Mesendoderm (in vitro differentiated cells): Measurements from ENCODE around the gene TCEAL9. TPM values are rescaled to one million over a fixed set of nuclear protein-coding genes. Genes with fewer than 3 reads are reported as not detected.
A peak's percentile ranks its signal among the peaks of the same experiment; 100 is the strongest.

Experiments used
- DNase-seq: peaks from one replicate; pipeline ENCODE4 v3.0.0; 2013
- H2AK5ac ChIP-seq: 2 replicates; pipeline ENCODE4 v1.6.1; 2013; ENCODE audit warnings: low read length, inconsistent platforms
- H2BK120ac ChIP-seq: 2 replicates; pipeline ENCODE4 v1.6.1; 2013; ENCODE audit warnings: low read depth, mild to moderate bottlenecking, low read length, moderate library complexity, mixed read lengths
- H2BK15ac ChIP-seq: replicated peaks from 2 replicates; pipeline ENCODE4 v1.6.1; 2013; ENCODE audit warnings: low read depth, mild to moderate bottlenecking, moderate library complexity
- H2BK5ac ChIP-seq: 2 replicates; pipeline ENCODE4 v1.6.1; 2013; ENCODE audit warnings: low read length, inconsistent platforms
- H3K18ac ChIP-seq: 2 replicates; pipeline ENCODE4 v1.6.1; 2013; ENCODE audit warnings: mild to moderate bottlenecking, low read length, mixed read lengths
- H3K23ac ChIP-seq: one replicate; pipeline ENCODE4 v1.6.1; 2013; ENCODE audit warnings: low read length
- H3K27ac ChIP-seq: 2 replicates; pipeline ENCODE4 v1.5.1; 2013; ENCODE audit warnings: low read depth, mild to moderate bottlenecking, inconsistent platforms, low read length, moderate library complexity
- H3K27me3 ChIP-seq: 2 replicates; pipeline ENCODE4 v1.6.1; 2013; ENCODE audit warnings: low read length, control low read depth, mild to moderate bottlenecking, inconsistent platforms; ENCODE audit not compliant: insufficient read depth, poor library complexity
- H3K36me3 ChIP-seq: 2 replicates; pipeline ENCODE4 v1.6.1; 2013; ENCODE audit warnings: low read length, inconsistent platforms; ENCODE audit not compliant: control insufficient read depth, insufficient read depth
- H3K4ac ChIP-seq: one replicate; pipeline ENCODE4 v1.6.1; 2013; ENCODE audit warnings: low read depth, mild to moderate bottlenecking, low read length, moderate library complexity
- H3K4me1 ChIP-seq: 2 replicates; pipeline ENCODE4 v1.6.1; 2013; ENCODE audit warnings: low read depth, low read length, inconsistent platforms; ENCODE audit not compliant: control insufficient read depth
- H3K4me2 ChIP-seq: 2 replicates; pipeline ENCODE4 v1.6.1; 2013; ENCODE audit warnings: low read length
- H3K4me3 ChIP-seq: 2 replicates; pipeline ENCODE4 v1.5.1; 2013; ENCODE audit warnings: mild to moderate bottlenecking, low read length
- H3K56ac ChIP-seq: one replicate; pipeline ENCODE4 v1.6.1; 2013; ENCODE audit warnings: low read length
- H3K79me1 ChIP-seq: 2 replicates; pipeline ENCODE4 v1.6.1; 2013; ENCODE audit warnings: low read length, inconsistent platforms
- H3K79me2 ChIP-seq: 2 replicates; pipeline ENCODE4 v1.6.1; 2013; ENCODE audit warnings: mild to moderate bottlenecking, low read length; ENCODE audit not compliant: control insufficient read depth, insufficient read depth
- H3K9ac ChIP-seq: 2 replicates; pipeline ENCODE4 v1.6.1; 2013; ENCODE audit warnings: low read length, inconsistent platforms
- H4K5ac ChIP-seq: one replicate; pipeline ENCODE4 v1.6.1; 2013; ENCODE audit warnings: low read length
- H4K8ac ChIP-seq: one replicate; pipeline ENCODE4 v1.6.1; 2013; ENCODE audit warnings: low read depth, mild to moderate bottlenecking, control low read depth, low read length, moderate library complexity
- WGBS: extraction: QIAGEN DNeasy Blood & Tissue Kit; methylation state at CpG from one replicate; pipeline ENCODE4 v1.1.7; 2013; ENCODE audit warnings: low lambda C conversion rate, missing lambda C conversion rate; ENCODE audit not compliant: insufficient coverage; ENCODE audit errors: extremely low coverage; 5-methylcytosine and 5-hydroxymethylcytosine counted together
- polyA plus RNA-seq, 2 experiments: library from polyadenylated mRNA; stranded (reverse); fragments of 200-250 nt; gene quantifications; one replicate each; pipeline ENCODE4 v1.2.3, GENCODE V29; 2013

TCEAL9 gene, protein sequence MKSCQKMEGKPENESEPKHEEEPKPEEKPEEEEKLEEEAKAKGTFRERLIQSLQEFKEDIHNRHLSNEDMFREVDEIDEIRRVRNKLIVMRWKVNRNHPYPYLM
- polyA plus RNA-seq (2013, experiment 1 of 2), result 157 TPM
- 167 TPM for polyA plus RNA-seq (2013, experiment 2 of 2)

DNA sequence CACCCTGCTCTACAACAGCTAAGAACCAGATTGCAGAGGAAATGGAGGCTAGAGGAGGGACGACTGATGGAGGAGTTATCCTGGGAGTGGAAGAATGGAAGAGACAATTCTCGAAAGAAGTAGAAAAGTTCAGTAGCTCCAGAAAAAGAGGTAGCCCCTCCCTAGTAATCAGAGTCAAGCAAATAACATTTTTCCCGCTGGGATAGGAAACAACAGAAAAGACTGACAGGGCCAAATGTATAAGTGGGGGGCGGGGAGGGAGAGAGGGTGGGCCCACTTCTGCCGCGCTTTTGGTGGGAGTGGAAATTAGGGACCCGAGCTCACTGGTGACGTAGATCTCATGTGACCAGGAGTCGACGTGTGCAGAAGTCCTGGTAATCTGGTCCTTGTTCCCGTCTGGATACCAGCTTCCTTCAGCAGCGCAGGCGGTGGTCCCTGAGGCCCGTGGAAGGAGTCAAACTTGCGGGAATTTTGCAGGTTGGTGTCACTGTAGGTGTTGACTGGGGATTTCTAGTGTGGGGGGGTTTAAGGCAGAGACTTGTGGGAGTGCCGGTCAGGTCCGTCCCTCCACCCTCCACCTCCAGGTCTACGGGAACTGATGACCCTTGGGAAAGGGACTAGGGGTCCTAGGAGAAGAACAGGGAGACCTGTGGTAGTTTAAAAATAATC, at the start of gene TCEAL9:
TSS of gene TCEAL9 (plus strand) at position 377 of the 669 bp plus-strand sequence. CDS start 1,179 bp downstream, outside the sequence.
- Histone ChIP-seq H3K9ac (peak within 1 kb of the TSS; percentile 92), H3K56ac (peak within 1 kb of the TSS; percentile 92), H3K4me1 (no peaks in the 10 kb centered on the region), H3K27me3 (no peaks in the 10 kb centered on the region), H3K4ac (peak within 1 kb of the TSS; percentile 85), H2BK120ac (no peak within 1 kb of the TSS), H3K18ac (peak within 1 kb of the TSS; percentile 95), H3K79me2 (peaks cover 8% of the 10 kb centered on the region), H2BK15ac (no peak within 1 kb of the TSS), H3K79me1 (no peaks in the 10 kb centered on the region), H2AK5ac (no peak within 1 kb of the TSS), H3K4me3 (peak within 1 kb of the TSS; percentile 91), H3K36me3 (no peaks in the 10 kb centered on the region), H4K5ac (no peak within 1 kb of the TSS), H3K23ac (peak within 1 kb of the TSS; percentile 66), H4K8ac (peak within 1 kb of the TSS; percentile 81), H3K4me2 (peak within 1 kb of the TSS; percentile 56), H2BK5ac (no peak within 1 kb of the TSS), H3K27ac (peak within 1 kb of the TSS; percentile 70)
- WGBS, result no CpG with 5 or more reads among the region's 18 CpGs
- peak; percentile 82 for DNase-seq

DNA sequence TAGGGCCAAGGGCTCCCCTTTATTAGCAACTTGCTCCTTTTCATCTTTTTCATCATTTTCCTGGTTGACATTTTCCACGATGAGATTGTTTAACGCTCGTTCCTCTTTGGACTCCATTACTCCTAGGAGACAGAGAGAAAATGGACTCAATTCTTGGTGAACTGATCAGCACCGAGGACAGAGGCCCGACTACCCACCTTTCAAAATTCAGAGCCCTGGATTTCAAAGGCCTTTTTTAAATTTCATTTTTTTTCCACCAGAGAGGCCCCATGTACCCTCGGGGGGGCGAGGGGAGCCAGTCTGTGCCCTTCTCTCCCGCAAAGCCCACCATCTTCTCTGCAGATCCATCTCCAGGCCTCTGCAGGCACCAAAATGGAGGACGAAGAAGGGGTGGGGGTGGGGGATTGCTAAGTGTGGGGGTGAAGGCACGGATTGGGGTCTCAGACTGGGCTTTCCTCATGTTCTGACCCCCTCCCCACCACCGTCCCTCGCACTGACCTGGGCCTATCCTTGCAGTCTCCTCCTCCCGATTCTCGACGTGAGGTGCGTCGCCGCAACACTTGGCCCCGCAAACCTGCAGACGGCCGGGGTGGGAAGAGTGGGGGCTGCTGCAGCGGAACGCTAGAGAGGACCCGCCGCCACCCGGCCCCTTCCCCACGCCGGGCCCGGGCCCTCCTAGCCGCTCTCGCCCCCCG, 46.3 kb upstream of the TCEAL9 start:
- no peak overlapping the region for H4K5ac ChIP-seq
- H3K18ac ChIP-seq, result no peak overlapping the region
- H3K4me2 ChIP-seq, result peak overlapping the region; percentile 20
- H2BK15ac ChIP-seq, result no peak overlapping the region
- peak overlapping the region; percentile 42 for H3K56ac ChIP-seq
- no peak overlapping the region for H3K23ac ChIP-seq
- no peak overlapping the region for H2BK120ac ChIP-seq
- H2BK5ac ChIP-seq, result no peak overlapping the region
- H4K8ac ChIP-seq, result no peak overlapping the region
- H2AK5ac ChIP-seq, result no peak overlapping the region
- WGBS, result no CpG with 5 or more reads among the region's 32 CpGs
- H3K79me2 ChIP-seq, result no peaks in the 10 kb centered on the region
- no peak overlapping the region for H3K4ac ChIP-seq
- peak overlapping the region; percentile 34 for H3K9ac ChIP-seq
- DNase-seq, result no peak
- H3K36me3 ChIP-seq, result no peaks in the 10 kb centered on the region
- H3K4me1 ChIP-seq, result no peaks in the 10 kb centered on the region
- H3K27me3 ChIP-seq, result no peaks in the 10 kb centered on the region
- peak overlapping the region; percentile 44 for H3K4me3 ChIP-seq
- no peaks in the 10 kb centered on the region for H3K79me1 ChIP-seq
- no peak overlapping the region for H3K27ac ChIP-seq

DNA sequence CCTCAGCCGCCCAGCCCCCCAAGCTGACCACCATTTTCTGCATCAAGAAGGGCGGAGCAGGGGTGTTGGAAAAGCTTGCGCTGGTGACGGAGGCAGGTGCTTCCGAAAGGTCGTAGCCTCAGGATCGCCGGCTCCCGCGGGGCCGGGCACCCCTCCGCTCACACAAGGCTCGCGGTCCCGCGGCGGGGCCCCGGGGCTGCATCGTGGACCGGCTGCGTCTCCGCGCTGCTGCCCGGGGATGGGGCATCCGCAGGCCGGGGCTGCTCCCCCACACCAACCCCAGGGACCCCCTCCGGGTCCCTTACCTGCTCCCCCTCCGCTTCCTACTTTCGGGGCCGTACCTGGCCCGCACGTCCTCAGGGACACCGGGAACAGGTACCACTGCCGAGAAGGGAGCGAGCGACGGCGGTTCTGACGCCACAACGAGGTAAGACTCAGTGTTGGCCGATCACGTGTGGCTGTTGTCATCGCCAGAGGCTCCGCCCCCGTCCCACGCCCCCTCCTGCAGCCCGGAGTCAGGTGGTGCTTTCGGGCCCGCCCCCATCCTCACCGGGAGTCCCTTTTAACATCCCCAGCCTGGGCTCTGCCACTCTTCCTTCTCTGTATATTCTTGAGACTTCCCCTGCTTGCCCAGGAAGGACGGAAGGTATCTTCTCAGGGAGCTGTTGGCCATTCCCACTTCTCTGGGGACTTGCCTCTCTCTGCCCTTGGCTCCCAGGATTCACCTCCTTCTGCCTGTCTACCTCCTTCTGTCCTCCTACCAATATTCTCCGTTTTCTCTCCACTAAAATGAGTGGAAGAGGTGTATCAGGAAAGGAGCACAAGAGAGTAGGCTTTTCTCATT, 45.5 kb upstream of the TCEAL9 start, which contains the start of gene BEX2:
TSS of gene BEX2 (minus strand) at position 436 of the 844 bp plus-strand sequence. CDS start 1,014 bp downstream, outside the sequence.
- H3K56ac ChIP-seq, result peak within 1 kb of the TSS; percentile 74
- WGBS, result no CpG with 5 or more reads among the region's 52 CpGs
- H3K9ac ChIP-seq, result peak within 1 kb of the TSS; percentile 51
- H3K36me3 ChIP-seq, result no peaks in the 10 kb centered on the region
- H3K79me2 ChIP-seq, result no peaks in the 10 kb centered on the region
- DNase-seq, result peak; percentile 91
- H2BK120ac ChIP-seq, result no peak within 1 kb of the TSS
- no peak within 1 kb of the TSS for H2AK5ac ChIP-seq
- H2BK5ac ChIP-seq, result no peak within 1 kb of the TSS
- H2BK15ac ChIP-seq, result no peak within 1 kb of the TSS
- H3K4ac ChIP-seq, result no peak within 1 kb of the TSS
- H4K8ac ChIP-seq, result no peak within 1 kb of the TSS
- peak within 1 kb of the TSS; percentile 22 for H3K4me2 ChIP-seq
- H3K27ac ChIP-seq, result no peak within 1 kb of the TSS
- no peak within 1 kb of the TSS for H3K23ac ChIP-seq
- H4K5ac ChIP-seq, result no peak within 1 kb of the TSS
- H3K4me1 ChIP-seq, result no peaks in the 10 kb centered on the region
- no peak within 1 kb of the TSS for H3K18ac ChIP-seq
- no peaks in the 10 kb centered on the region for H3K79me1 ChIP-seq
- H3K27me3 ChIP-seq, result no peaks in the 10 kb centered on the region
- peak within 1 kb of the TSS; percentile 44 for H3K4me3 ChIP-seq

DNA sequence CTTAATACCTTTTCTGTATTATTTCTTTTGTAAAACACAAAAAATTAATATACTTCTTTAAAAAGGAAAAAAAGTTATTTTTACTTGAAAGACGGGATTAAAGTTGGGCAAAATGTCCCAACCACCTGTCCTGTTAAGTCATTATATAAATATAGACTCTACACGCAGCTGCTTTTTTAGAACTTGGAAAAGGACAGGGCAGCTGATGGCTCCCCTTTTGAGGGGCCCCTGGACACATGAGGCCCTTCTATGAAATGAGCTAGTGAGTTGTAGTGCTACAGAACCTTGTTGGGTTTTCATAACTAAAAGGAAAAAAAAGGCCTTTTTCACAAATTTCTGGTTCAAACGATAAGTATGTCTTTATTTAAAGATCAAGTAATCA, 44.9 kb upstream of the TCEAL9 start:
- no CpG with 5 or more reads among the region's 3 CpGs for WGBS

DNA sequence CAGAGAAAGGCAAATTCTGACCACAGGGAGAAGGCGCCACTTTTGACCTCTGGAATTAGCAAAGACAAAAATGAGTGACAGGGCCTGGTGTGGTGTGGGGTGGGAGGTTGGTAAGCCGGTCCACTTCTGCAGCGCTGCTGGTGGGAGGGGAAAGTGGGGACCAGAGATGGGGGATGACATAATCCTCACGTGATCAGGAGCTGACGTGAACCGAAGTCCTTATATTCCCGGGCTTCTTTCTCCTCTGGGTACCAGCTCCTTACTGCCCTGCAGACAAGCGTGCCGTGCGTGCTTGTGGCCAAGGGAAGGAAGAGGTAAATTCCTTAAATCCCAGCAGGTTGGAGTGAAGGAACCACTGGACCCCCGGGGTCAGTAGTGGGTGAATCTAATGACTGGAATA, 26.3 kb upstream of the TCEAL9 start, which contains the start of gene TCEAL7:
TSS of gene TCEAL7 (plus strand) at position 249 of the 400 bp plus-strand sequence. CDS start 1,165 bp downstream, outside the sequence.
- no peak within 1 kb of the TSS for H2BK5ac ChIP-seq
- H3K27ac ChIP-seq, result peak within 1 kb of the TSS; percentile 51
- peak within 1 kb of the TSS; percentile 68 for H3K9ac ChIP-seq
- no peaks in the 10 kb centered on the region for H3K79me1 ChIP-seq
- H3K18ac ChIP-seq, result peak within 1 kb of the TSS; percentile 75
- peak within 1 kb of the TSS; percentile 11 for H3K4me2 ChIP-seq
- H2BK120ac ChIP-seq, result no peak within 1 kb of the TSS
- H3K27me3 ChIP-seq, result no peaks in the 10 kb centered on the region
- H3K79me2 ChIP-seq, result no peaks in the 10 kb centered on the region
- no peak within 1 kb of the TSS for H3K4me3 ChIP-seq
- H3K56ac ChIP-seq, result peak within 1 kb of the TSS; percentile 65
- peak within 1 kb of the TSS; percentile 36 for H3K4ac ChIP-seq
- H4K5ac ChIP-seq, result no peak within 1 kb of the TSS
- WGBS, result no CpG with 5 or more reads among the region's 11 CpGs
- no peak within 1 kb of the TSS for H3K23ac ChIP-seq
- H2AK5ac ChIP-seq, result no peak within 1 kb of the TSS
- no peaks in the 10 kb centered on the region for H3K4me1 ChIP-seq
- DNase-seq, result peak; percentile 67
- peak within 1 kb of the TSS; percentile 19 for H2BK15ac ChIP-seq
- no peak within 1 kb of the TSS for H4K8ac ChIP-seq
- no peaks in the 10 kb centered on the region for H3K36me3 ChIP-seq

More for the DNA sequence above, 44.9 kb upstream of the TCEAL9 start:
- H3K79me1 ChIP-seq, result no peaks in the 10 kb centered on the region
- H3K9ac ChIP-seq, result no peak overlapping the region
- H2BK5ac ChIP-seq, result no peak overlapping the region
- H3K36me3 ChIP-seq, result no peaks in the 10 kb centered on the region
- no peaks in the 10 kb centered on the region for H3K4me1 ChIP-seq
- DNase-seq, result no peak
- H3K18ac ChIP-seq, result no peak overlapping the region
- H3K23ac ChIP-seq, result no peak overlapping the region
- H3K56ac ChIP-seq, result no peak overlapping the region
- H2BK15ac ChIP-seq, result no peak overlapping the region
- H3K4me3 ChIP-seq, result no peak overlapping the region
- H4K8ac ChIP-seq, result no peak overlapping the region
- no peaks in the 10 kb centered on the region for H3K27me3 ChIP-seq
- no peaks in the 10 kb centered on the region for H3K79me2 ChIP-seq
- no peak overlapping the region for H4K5ac ChIP-seq
- H3K4ac ChIP-seq, result no peak overlapping the region
- H2AK5ac ChIP-seq, result no peak overlapping the region
- H3K27ac ChIP-seq, result no peak overlapping the region
- H2BK120ac ChIP-seq, result no peak overlapping the region
- no peak overlapping the region for H3K4me2 ChIP-seq
